Epithelial cell of prostate (primary cell): ENCODE measurements around the gene PROCR.
"Not testable (repeated sequence)": the region's sequence is repeated elsewhere in the genome, so short reads cannot be mapped to it uniquely, and the experiment has no call there.

Source experiments
- DNase-seq: peaks from one replicate; pipeline ENCODE4 v3.0.0-alpha.2; 2011; ENCODE audit warnings: low read depth, low spot score
- H3K27ac ChIP-seq: fragments of 450-650 bp; 2 replicates; pipeline ENCODE4 v1.5.1; 2017; ENCODE audit warnings: mild to moderate bottlenecking

PROCR gene

GRCh38 chr20:35191419-35192117 lies 19.7 kb downstream of the PROCR start:
- no peak for DNase-seq
- no peak overlapping the region for H3K27ac ChIP-seq

GRCh38 chr20:35192118-35192872 lies 20.4 kb downstream of the PROCR start:
- no peak overlapping the region for H3K27ac ChIP-seq
- DNase-seq: peak; percentile 36

GRCh38 chr20:35193031-35193791 lies 21.3 kb downstream of the PROCR start:
- not testable (repeated sequence) for DNase-seq, H3K27ac ChIP-seq

GRCh38 chr20:35196313-35196712 lies 24.4 kb downstream of the PROCR start:
- no peak for DNase-seq
- no peak overlapping the region for H3K27ac ChIP-seq

GRCh38 chr20:35199740-35200139 lies 27.9 kb downstream of the PROCR start:
- peak overlapping the region; percentile 74 for H3K27ac ChIP-seq
- DNase-seq: no peak

- H3K27ac ChIP-seq: peak overlapping the region; percentile 74
- DNase-seq: peak; percentile 50
Observed at GRCh38 chr20:35200267-35200666, 28.4 kb downstream of the PROCR start.

GRCh38 chr20:35201467-35201866 lies 29.6 kb downstream of the PROCR start:
- H3K27ac ChIP-seq, DNase-seq: not testable (repeated sequence)

- no peak overlapping the region for H3K27ac ChIP-seq
- DNase-seq: no peak
Observed at GRCh38 chr20:35206802-35207201, 34.9 kb downstream of the PROCR start.

GRCh38 chr20:35207950-35208611 lies 36.2 kb downstream of the PROCR start:
- H3K27ac ChIP-seq: peak overlapping the region; percentile 38
- DNase-seq: no peak

- H3K27ac ChIP-seq: peak overlapping the region; percentile 72
- peak; percentile 84 for DNase-seq
Observed at GRCh38 chr20:35215066-35215956, 43.4 kb downstream of the PROCR start.

GRCh38 chr20:35216541-35216940 lies 44.7 kb downstream of the PROCR start:
- DNase-seq: no peak
- no peak overlapping the region for H3K27ac ChIP-seq

GRCh38 chr20:35223941-35224340 lies 52.1 kb downstream of the PROCR start:
- DNase-seq: no peak
- no peak overlapping the region for H3K27ac ChIP-seq

GRCh38 chr20:35224536-35224935 lies 52.7 kb downstream of the PROCR start:
- no peak for DNase-seq
- no peak overlapping the region for H3K27ac ChIP-seq

- no peak for DNase-seq
- H3K27ac ChIP-seq: no peak overlapping the region
Observed at GRCh38 chr20:35225319-35226125, 53.6 kb downstream of the PROCR start.

GRCh38 chr20:35226126-35226883 lies 54.4 kb downstream of the PROCR start, which contains the start of gene MMP24:
MMP24 (plus strand) TSS chr20:35226690; CDS start chr20:35226739, 49 bp downstream.
- H3K27ac ChIP-seq: no peak within 1 kb of the TSS
- DNase-seq: no peak
